ENCODE measurements around the gene NYNRIN.

NYNRIN gene

GRCh38 chr14:24437736-24438067 lies 38.9 kb downstream of the NYNRIN start:
- no peak for DNase-seq (ENCODE audit: low read depth, low spot score)
- POLR2A ChIA-PET = interaction anchor here (0.9 to 1.5 kb wide), 3 partner anchors 72 to 119 kb away, joined by 5 to 8 read pairs (median 5); no protein-coding TSS in a partner anchor
- no peak for TF ChIP-seq CTCF (IDR thresholded peaks at IDR 0.05; ENCODE audit: insufficient read depth, low read length, missing control alignments)
- CTCF ChIA-PET = interaction anchor here (1.6 to 33.5 kb wide), 11 partner anchors 25 to 132 kb away, joined by 3 to 1633 read pairs (median 11); partner anchors contain the start of genes ADCY4, CIDEB, DHRS1 and LTB4R
- H3K4me3 ChIP-seq (ENCODE audit: low read depth, low read length) = no peak overlapping the region

GRCh38 chr14:24438223-24439097 lies 39.7 kb downstream of the NYNRIN start:
- CTCF ChIA-PET = interaction anchor here (1.6 to 33.5 kb wide), 6 partner anchors 26 to 133 kb away, joined by 3 to 1633 read pairs (median 211); partner anchors contain the start of genes ADCY4, CIDEB, DHRS1 and LTB4R
- POLR2A ChIA-PET = interaction anchor here (0.5 to 1.5 kb wide), 3 partner anchors 43 to 120 kb away, joined by 3 to 8 read pairs (median 5); no protein-coding TSS in a partner anchor
- TF ChIP-seq CTCF (IDR thresholded peaks at IDR 0.05; ENCODE audit: insufficient read depth, low read length, missing control alignments) = no peak
- no peak overlapping the region for H3K4me3 ChIP-seq (ENCODE audit: low read depth, low read length)
- DNase-seq (ENCODE audit: low read depth, low spot score) = no peak

- no peak for TF ChIP-seq CTCF (IDR thresholded peaks at IDR 0.05; ENCODE audit: insufficient read depth, low read length, missing control alignments)
- POLR2A ChIA-PET = interaction anchor here (0.5 to 1.1 kb wide), 2 partner anchors 8 to 44 kb away, joined by 3 to 5 read pairs; no protein-coding TSS in a partner anchor
- H3K4me3 ChIP-seq (ENCODE audit: low read depth, low read length) = no peak overlapping the region
- DNase-seq (ENCODE audit: low read depth, low spot score) = no peak
- CTCF ChIA-PET = interaction anchor here (4.7 to 33.5 kb wide), 3 partner anchors 7 to 134 kb away, joined by 73 to 1633 read pairs (median 380); partner anchors contain the start of genes ADCY4, CBLN3, CIDEB and DHRS1
Observed at GRCh38 chr14:24439257-24439656, 40.5 kb downstream of the NYNRIN start.

GRCh38 chr14:24439830-24440605 lies 41.2 kb downstream of the NYNRIN start:
- DNase-seq (ENCODE audit: low read depth, low spot score) = no peak
- ChIA-PET POLR2A (interaction anchor here (1.0 to 1.1 kb wide), 2 partner anchors 8 to 88 kb away, joined by 3 to 5 read pairs; no protein-coding TSS in a partner anchor), CTCF (interaction anchor here (1.3 to 33.5 kb wide), 4 partner anchors 8 to 134 kb away, joined by 3 to 1633 read pairs (median 226); partner anchors contain the start of genes ADCY4, CBLN3, CIDEB and DHRS1)
- TF ChIP-seq CTCF (IDR thresholded peaks at IDR 0.05; ENCODE audit: insufficient read depth, low read length, missing control alignments) = no peak
- H3K4me3 ChIP-seq (ENCODE audit: low read depth, low read length) = no peak overlapping the region

- CTCF ChIA-PET = interaction anchor here (1.3 to 33.5 kb wide), 6 partner anchors 9 to 135 kb away, joined by 3 to 1633 read pairs (median 40); partner anchors contain the start of genes ADCY4, CBLN3, CIDEB and DHRS1
- H3K4me3 ChIP-seq (ENCODE audit: low read depth, low read length) = peak overlapping the region; percentile 98
- POLR2A ChIA-PET = interaction anchor here (1.0 to 2.5 kb wide), 4 partner anchors 10 to 199 kb away, joined by 3 to 25 read pairs (median 4); partner anchors contain the start of genes KHNYN and TINF2
- no peak for TF ChIP-seq CTCF (IDR thresholded peaks at IDR 0.05; ENCODE audit: insufficient read depth, low read length, missing control alignments)
- DNase-seq (ENCODE audit: low read depth, low spot score) = no peak
Observed at GRCh38 chr14:24440606-24441399, 42.0 kb downstream of the NYNRIN start.

All from AG04449 (cell line).